HG03135 (cell line): Measurements from ENCODE around the gene NPIPB8.
"Not testable (repeated sequence)": the region's sequence is repeated elsewhere in the genome, so short reads cannot be mapped to it uniquely, and the experiment has no call there.

ENCODE experiments used
- ATAC-seq: cut with Tn5 transposase; IDR thresholded peaks from one replicate; pipeline ENCODE4 v1.9.1; 2021; ENCODE audit warnings: mild to moderate bottlenecking, moderate library complexity; ENCODE audit not compliant: unreplicated experiment

NPIPB8 gene

GRCh38 chr16:28637765-28638164 is at the start of gene NPIPB8:
NPIPB8 (plus strand) TSS chr16:28638065; CDS start chr16:28638361, 296 bp downstream.
- not testable (repeated sequence) for ATAC-seq

- ATAC-seq: no peak
Observed at GRCh38 chr16:28589069-28589468, 48.8 kb upstream of the NPIPB8 start.

GRCh38 chr16:28589930-28590329 is 47.9 kb upstream of the NPIPB8 start:
- no peak for ATAC-seq

GRCh38 chr16:28590384-28591340 is 47.2 kb upstream of the NPIPB8 start:
- no peak for ATAC-seq

GRCh38 chr16:28591355-28591754 is 46.5 kb upstream of the NPIPB8 start:
- no peak for ATAC-seq

GRCh38 chr16:28592511-28592910 is 45.4 kb upstream of the NPIPB8 start:
- no peak for ATAC-seq

GRCh38 chr16:28592979-28593553 is 44.8 kb upstream of the NPIPB8 start:
- no peak for ATAC-seq

- ATAC-seq: not testable (repeated sequence)
Observed at GRCh38 chr16:28595451-28595850, 42.4 kb upstream of the NPIPB8 start.

- no peak for ATAC-seq
Observed at GRCh38 chr16:28596115-28596630, 41.7 kb upstream of the NPIPB8 start.

- ATAC-seq: no peak
Observed at GRCh38 chr16:28596840-28597691, 40.8 kb upstream of the NPIPB8 start, which contains the start of gene SULT1A2. SULT1A2 (minus strand) TSS chr16:28597050; CDS start chr16:28595930, 1,120 bp downstream.

- ATAC-seq: no peak
Observed at GRCh38 chr16:28597692-28598261, 40.1 kb upstream of the NPIPB8 start.

- peak; percentile 60 for ATAC-seq
Observed at GRCh38 chr16:28599377-28600285, 38.2 kb upstream of the NPIPB8 start.

GRCh38 chr16:28600965-28601364 is 36.9 kb upstream of the NPIPB8 start:
- ATAC-seq: not testable (repeated sequence)

- ATAC-seq: not testable (repeated sequence)
Observed at GRCh38 chr16:28601589-28601988, 36.3 kb upstream of the NPIPB8 start.

GRCh38 chr16:28602062-28602461 is 35.8 kb upstream of the NPIPB8 start:
- not testable (repeated sequence) for ATAC-seq

GRCh38 chr16:28602529-28602928 is 35.3 kb upstream of the NPIPB8 start:
- no peak for ATAC-seq

- ATAC-seq: no peak
Observed at GRCh38 chr16:28603381-28604185, 34.3 kb upstream of the NPIPB8 start.

- no peak for ATAC-seq
Observed at GRCh38 chr16:28604186-28604565, 33.7 kb upstream of the NPIPB8 start.
